GDM1 (cell line): ENCODE results near the gene CYP17A1.
"Not testable (repeated sequence)": the region's sequence is repeated elsewhere in the genome, so short reads cannot be mapped to it uniquely, and the experiment has no call there.

Source experiments
- DNase-seq: peaks from one replicate; lab custom pipeline; 2025; lab: John Stamatoyannopoulos, UW

CYP17A1 gene, protein sequence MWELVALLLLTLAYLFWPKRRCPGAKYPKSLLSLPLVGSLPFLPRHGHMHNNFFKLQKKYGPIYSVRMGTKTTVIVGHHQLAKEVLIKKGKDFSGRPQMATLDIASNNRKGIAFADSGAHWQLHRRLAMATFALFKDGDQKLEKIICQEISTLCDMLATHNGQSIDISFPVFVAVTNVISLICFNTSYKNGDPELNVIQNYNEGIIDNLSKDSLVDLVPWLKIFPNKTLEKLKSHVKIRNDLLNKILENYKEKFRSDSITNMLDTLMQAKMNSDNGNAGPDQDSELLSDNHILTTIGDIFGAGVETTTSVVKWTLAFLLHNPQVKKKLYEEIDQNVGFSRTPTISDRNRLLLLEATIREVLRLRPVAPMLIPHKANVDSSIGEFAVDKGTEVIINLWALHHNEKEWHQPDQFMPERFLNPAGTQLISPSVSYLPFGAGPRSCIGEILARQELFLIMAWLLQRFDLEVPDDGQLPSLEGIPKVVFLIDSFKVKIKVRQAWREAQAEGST

DNA sequence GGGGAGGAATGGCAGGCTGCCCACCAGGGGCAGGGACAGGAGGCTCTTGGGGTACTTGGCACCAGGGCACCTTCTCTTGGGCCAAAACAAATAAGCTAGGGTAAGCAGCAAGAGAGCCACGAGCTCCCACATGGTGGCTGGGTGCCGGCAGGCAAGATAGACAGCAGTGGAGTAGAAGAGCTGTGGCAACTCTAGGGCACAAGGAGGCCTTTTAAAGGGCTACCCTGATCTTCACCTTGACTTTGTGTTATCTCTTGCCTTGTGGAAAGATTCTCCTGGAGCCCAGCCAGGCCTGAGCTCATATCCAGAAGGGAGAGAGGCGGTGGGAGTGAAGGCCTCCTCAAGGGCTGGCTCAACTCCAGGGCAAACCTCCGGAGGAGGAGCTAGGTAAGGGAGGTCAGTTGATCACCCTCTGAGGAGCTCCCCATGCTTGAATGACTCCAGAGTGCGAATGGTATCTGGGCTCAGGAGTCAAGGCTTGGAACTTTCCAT, at the start of gene CYP17A1:
TSS of gene CYP17A1 (minus strand) at position 184 of the 492 bp plus-strand sequence. CDS start at position 132, 52 bp downstream.
- DNase-seq = no peak

DNA sequence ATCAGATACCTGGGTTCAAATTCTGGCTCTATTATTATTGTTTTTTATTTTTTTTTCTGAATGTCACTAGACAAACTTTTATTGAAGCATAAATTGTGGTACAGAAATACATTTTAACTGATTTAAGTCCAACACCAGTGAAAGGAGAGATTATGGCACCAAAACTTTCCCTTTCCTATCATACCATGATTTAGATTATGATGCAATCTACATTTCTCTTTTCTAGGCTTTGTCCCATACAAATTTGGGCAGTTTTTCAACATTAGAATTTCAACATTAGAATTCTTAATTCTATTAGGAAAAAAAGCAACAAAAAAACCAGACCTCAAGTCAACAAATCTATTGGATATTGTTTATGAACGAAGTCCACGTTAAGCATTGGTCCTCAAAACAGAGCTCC, 43.0 kb upstream of the CYP17A1 start:
- no peak for DNase-seq

DNA sequence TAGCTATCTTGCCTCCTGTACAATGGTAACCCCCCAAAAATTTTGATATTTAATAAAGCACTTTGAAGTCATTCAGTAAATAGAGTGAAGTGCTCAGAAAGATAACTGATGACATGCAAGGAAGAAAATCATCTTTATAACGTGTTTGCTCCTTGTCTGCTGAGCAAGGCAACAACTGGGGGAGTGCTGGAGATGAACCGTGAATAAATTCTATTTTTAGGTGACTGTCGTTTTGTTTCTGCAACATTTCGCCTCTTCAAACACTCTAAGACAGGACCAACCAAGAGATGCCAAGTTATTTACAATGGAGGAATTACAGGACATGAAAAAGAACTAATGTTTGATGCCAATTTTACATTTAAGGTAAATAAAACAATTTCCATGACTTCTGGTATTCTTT, 41.4 kb upstream of the CYP17A1 start:
- no peak for DNase-seq

DNA sequence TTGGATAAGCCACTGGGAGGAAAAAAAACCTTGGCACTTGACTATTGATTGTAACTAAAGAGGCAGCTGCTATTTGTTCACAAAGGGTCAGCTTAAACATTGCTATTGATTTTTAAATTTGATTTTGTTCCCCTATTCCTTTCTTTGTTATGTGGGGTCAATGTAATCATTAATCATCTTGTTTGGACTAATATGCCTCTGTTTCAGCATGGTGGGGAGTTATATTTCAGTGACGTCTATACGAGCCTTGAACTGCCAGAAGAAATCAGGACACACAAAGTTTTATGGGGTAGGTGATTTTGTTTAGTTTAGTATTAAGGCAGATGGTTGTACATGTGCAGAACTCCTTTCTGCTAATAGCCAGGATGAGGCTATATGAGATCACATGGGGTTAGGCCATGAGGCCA, 39.5 kb upstream of the CYP17A1 start:
- no peak for DNase-seq

DNA sequence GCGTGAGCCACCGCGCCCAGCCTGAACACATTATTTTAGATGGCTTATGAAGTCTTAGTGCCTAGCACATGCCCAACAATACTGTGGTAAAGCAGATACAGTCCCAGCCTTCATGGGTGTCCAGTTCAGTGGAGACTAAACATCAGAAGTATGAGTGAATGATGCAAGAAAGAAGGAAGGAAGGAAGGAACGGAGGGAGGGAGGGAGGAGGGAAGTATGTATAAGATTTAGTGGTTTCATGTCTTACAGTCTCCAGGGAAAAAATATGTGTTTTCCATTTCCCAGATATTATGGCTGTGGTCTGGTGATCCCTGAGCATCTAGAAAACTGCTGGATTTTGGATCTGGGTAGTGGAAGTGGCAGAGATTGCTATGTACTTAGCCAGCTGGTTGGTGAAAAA, 35.0 kb upstream of the CYP17A1 start:
- DNase-seq = no peak

DNA sequence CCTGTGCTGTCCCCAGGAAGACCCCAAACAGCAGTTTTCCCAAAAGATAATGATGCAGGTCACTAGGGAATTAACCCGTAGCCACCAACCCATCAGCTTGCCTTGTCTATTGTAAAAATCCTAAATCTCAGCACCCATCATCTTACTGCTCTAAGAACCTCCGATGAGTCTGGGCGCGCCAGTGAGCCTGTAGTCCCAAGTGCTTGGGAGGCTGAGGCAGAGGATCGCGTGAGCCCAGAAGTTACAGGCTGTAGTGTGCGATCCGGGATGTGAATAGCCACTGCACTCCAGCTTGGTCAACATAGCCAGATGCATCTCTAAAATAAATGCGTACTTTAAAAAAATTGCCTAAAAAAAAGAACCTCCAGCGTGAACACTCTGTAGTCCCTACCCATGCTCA, 33.0 kb upstream of the CYP17A1 start:
- no peak for DNase-seq

DNA sequence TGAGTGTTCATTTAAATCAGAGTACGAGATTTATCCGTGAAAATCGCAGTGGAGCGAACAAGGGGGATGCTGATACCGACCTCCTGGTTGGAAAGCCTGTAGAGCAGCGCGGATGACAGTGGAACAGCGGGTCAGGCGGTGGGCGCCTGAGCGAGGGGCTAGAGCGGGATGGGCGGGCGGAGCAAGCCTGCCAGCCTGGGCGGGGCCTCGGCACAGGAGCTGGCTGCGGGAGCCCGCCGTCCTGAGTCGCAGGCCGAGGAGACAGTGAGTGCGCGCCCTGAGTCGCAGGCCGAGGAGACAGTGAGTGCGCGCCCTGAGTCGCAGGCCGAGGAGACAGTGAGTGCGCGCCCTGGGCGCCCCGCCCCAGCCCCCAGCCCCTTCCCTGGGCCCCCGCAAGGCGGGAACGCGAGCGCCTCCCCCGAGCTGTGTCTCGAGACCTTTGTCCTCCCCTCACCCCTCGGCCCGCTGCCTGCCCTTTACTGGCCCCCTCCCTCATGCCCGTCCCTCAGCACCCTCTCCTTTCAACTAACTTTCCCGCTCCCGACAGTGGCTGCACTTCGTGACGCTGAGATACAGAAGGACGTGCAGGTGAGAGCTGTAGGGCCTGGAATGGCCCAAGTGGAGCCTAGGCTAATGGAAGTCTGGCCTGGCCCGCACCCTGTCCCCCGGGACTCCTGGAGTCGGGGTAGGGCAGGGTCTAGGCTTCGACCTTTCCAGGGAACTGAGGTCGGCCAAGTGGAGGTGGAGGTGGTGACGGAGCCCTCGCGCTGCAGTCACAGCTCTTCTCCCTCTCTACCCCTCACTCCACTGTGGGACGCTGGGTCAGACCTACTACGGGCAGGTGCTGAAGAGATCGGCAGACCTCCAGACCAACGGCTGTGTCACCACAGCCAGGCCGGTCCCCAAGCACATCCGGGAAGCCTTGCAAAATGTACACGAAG, 32.3 kb upstream of the CYP17A1 start, which contains the start of gene AS3MT:
TSS of gene AS3MT (plus strand) at position 213 of the 941 bp plus-strand sequence. CDS start at position 336, 123 bp downstream.
- no peak for DNase-seq

DNA sequence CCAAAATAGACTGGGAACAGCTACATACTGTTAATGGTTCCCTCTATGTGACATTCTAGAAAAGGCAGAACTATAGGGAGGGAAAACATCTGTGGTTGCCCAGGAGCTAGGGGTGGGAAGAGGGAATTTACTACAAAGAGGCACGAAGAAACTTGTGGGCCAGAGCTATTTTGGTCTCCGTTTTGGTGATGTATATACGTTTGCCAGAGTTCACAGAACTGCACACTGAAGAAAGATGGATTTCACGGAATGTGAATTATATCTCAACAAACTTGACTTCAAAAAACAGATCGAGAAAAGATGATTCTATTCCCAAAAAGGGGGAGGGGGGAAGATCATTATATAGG, 31.7 kb upstream of the CYP17A1 start:
- DNase-seq = no peak

DNA sequence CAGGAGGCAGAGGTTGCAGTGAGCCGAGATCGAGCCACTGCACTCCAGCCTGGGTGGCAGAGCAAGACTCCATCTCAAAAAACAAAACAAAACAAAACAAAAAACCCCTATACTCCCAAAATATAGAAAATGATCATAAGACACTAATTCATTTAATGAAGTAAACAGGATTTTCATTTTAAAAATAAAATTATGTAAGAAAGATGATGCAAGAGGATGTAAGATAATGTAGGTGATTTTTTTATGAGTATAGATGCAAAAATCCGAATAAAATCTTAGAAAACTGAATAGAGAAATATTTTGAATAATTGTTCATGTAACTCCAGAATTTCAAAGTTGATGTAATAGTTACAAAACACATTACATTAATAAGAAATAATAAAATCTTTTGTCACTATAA, 28.4 kb upstream of the CYP17A1 start:
- no peak for DNase-seq

DNA sequence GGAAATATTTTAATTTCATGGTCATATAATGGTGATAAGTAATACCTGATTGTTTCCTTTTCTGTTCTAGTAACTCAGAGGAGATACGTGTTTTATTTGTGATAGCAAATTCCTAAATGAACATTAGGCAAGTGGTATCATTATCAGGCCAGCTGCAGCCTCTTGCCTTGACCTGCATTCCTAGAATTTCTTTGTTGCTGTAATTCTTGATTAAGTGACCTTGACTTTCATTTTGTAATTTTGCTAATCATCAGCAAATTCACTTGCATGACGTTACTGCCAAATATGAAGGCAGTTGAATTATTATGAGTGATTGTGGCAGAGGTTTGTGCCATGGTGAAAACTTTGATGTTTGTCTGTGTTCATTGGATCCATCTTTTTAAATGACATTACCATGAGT, 26.4 kb upstream of the CYP17A1 start:
- DNase-seq = no peak

DNA sequence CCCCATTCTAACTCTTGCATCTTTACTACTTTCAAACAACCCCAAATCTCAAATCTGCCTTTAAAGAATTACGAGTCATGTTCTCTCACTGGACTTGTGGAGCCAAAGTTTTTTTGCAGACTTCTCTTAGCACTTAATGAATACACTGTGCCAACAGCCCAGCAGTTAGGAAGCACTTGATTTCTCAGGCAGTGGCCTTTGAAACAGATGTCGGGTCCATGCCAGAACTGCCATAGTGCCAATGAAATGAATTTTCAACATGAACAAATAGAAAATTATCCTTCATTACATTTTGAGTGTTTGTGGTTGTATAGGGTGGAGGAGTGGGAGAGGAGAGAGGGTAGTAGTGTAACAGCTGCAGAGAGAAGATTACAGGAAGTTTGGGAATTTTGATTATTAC, 22.7 kb upstream of the CYP17A1 start:
- no peak for DNase-seq

DNA sequence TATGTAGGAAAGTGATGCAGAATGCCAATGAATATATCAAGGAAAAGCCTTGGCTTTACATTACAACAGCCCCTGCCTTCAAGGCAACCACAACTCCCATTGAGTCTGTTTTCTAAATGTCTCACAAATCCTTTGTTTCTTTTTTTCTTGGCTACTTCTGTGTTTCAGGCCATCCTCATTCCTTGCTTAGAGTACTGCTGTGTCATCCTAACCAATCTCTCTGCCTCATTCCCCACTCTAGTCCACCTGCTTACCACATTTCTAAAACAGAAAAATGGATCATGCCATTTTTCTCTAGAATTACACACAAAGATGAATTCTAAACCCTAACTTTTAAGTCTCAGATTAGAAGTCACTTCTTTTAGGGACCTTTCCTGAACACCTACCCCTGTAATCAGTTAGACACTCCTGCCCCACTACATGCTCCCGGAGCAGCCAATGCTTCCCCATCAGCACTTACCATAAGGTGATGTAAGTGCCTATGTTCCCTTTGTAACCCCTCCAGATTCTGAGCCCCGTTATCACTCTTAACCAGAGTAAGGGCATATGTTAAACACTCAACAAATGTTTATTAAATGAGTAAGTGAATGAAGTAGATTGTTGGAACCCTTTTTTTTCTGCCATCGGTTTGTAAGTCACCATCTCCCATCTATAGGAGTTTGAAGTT, 19.7 kb upstream of the CYP17A1 start:
- no peak for DNase-seq

DNA sequence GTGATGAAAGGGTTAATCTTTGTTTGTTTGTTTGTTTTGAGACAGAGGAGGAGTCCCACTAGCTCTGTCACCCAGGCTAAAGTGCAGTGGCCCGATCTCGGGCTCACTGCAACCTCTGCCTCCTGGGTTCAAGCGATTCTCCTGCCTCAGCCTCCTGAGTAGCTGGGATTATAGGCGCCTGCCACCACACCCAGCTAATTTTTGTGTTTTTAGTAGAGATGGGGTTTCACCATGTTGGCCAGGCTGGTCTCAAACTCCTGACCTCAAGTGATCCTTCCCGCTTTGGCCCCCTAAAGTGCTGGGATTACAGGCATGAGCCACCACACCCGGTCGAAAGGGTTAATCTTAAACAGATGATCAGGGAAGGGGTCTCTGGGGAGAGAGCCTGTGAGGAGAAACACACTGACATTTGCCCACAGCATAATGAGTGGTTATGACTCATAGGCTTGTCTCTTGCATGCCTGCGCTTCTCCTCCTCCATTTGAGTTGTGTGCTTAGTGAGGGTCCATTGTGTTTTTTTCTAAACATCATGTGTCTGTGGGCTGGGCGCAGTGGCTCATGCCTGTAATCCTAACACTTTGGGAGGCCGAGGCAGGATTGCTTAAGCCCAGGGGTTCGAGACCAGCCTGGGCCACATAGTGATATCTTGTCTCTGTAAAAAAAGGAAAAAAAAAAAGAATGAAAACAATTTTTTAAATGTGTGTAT, 18.7 kb upstream of the CYP17A1 start:
- DNase-seq = not testable (repeated sequence)

DNA sequence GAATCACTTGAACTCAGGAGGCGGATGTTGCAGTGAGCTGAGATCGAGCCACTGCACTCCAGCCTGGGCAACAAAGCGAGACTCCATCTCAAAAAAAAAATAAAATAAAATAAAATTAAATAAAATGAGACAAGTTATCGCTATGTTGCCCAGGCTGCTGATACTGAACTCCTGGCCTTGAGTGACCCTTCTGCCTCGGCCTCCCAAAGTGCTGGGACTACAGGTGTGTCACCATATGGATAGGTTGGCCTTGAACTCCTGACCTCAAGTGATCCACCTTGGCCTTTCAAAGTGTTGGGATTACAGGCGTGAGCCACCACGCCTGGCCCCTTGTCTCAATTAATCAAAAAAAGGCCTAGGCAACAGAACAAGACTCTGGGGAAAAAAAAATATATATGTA, 16.0 kb upstream of the CYP17A1 start:
- DNase-seq = not testable (repeated sequence)

DNA sequence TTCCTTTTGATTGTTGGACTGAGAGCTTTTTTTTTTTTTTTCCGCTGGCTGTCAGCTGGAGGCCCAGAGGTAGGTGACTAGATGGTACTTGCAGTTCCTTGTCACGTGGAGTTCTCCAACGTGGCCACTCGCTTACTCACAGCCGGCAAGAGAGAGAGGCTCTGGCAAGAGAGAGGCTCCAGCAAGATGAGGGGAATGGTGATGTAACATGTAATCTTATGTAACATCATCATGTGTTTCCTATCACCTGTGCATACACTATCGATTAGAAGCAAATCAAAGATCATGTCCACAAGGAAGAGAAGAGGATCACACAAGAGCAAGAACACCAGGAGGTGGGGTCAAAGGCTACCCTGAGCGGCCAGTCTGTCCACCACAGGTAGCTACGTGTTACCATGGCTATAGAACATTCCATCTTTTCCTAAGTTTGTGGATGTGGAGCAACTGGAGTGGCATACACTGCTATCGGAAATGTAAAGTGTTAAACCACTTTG, 12.9 kb upstream of the CYP17A1 start:
- no peak for DNase-seq

DNA sequence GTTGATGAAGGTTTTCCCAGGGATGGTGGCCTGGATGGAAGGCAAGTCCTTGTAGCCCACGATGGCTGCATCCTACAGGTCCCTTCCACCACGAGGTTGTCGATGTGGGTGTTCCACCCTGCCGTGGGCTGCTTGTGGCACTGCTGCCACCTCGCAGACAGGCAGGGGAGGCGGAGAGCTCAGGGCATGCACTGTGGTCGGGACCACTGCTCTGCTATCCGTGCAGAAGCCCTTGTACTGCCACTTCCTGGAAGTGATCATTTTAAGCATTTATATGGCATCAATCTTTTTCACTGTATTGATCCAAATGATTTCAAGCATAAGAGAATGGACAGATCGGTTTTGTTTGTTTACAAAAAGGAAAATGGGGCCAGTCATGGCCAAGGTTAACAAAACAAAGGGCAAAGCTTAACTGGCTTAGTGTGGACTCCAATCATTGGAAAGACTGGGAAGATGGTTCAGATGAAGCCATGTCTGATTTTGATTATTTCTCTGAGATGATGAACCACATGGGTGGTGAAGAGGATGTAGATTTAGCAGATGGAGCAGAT, 8.2 kb upstream of the CYP17A1 start:
- no peak for DNase-seq

DNA sequence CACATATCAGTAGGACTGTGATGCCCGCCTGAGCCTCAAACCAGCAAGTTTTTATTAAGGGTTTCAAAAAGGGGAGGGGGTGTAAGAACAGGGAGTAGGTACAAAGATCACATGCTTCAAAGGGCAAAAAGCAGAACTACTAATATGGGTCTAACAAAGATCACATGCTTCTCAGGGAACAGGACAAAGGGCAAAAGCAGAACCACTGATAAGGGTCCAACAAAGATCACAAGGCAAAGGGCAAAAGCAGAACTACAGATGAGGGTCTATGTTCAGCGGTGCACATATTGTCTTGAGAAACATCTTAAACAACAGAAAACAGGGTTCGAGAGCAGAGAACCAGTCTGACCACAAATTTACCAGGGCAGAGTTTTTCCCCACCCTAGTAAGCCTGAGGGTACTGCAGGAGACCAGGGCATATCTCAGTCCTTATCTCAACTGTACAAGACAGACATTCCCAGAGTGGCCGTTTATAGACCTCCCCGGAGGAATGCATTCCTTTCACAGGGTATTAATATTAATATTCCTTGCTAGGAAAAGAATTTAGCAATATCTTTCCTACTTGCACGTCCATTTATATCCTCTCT, 7.1 kb upstream of the CYP17A1 start:
- DNase-seq = not testable (repeated sequence)

DNA sequence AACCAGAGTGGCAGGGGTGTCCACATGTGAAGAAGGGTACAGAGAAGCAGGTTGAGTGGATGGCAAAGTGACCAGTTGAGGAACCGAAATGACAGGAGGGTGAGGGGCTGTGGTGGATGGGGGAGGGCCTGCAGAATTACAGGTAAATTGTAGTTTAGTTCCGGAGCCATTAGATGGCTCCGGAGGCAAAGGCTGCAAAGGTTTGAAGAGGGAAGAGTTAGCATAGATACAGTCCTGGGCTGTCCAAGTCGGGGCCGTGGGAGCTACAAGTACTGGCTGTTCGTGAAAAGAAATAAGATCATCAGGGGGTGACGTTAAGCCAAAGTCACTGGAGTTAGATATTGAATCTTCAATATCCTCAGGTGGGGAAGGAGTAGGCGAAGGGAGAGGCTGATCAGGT, 5.9 kb upstream of the CYP17A1 start:
- not testable (repeated sequence) for DNase-seq

DNA sequence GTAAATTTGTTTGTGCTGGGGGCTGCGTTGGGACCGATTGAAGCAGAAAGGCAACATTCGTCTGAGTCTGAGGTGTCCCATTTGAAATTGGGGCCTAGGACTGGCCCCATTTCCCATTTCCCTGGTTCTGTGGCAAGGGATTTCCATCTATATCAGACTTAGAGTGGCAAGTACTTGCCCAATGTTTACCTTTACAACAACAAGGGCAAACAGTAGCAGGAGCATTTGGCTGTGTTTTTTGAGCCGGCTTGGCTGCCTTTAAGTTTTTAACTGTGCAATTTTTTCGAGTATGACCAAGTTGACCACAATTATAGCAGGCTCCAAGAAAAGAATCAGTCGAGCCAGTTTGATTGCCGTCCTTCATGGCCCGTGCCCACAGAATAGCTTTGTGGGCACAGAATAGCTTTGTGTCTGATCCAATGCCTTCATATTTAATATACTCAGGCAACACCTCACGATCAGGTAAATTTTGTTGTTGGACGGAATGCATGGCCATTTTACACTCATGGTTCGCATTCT, 4.7 kb upstream of the CYP17A1 start:
- DNase-seq = no peak

DNA sequence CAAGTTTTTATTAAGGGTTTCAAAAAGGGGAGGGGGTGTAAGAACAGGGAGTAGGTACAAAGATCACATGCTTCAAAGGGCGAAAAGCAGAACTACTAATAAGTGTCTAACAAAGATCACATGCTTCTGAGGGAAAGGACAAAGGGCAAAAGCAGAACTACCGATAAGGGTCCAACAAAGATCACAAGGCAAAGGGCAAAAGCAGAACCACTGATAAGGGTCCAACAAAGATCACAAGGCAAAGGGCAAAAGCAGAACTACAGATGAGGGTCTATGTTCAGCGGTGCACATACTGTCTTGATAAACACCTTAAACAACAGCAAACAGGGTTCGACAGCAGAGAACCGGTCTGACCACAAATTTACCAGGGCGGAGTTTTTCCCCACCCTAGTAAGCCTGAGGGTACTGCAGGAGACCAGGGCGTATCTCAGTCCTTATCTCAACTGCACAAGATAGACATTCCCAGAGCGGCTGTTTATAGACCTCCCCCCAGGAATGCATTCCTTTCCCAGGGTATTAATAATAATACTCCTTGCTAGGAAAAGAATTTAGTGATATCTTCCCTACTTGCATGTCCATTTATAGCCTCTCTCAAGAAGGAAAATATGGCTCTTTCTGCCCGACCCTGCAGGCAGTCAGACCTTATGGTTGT, 1.2 kb upstream of the CYP17A1 start:
- not testable (repeated sequence) for DNase-seq
